HepG2 (cell line): ENCODE measurements around the gene EVPLL. TPM values are rescaled to one million over a fixed set of nuclear protein-coding genes. Genes with fewer than 3 reads are reported as not detected.
A peak's percentile ranks its signal among the peaks of the same experiment; 100 is the strongest.

Source experiments
- CEBPG ChIP-seq: IDR thresholded peaks from 2 replicates; pipeline ENCODE4 v1.6.1; 2016
- HDAC6 ChIP-seq: fragments of 200-600 bp; sonication (generic); IDR thresholded peaks from 2 replicates; pipeline ENCODE4 v1.7.0; 2017; ENCODE audit warnings: mild to moderate bottlenecking, antibody characterized with exemption, low read length, low read depth
- ZNF782 ChIP-seq: sonication (generic); formaldehyde crosslinking; IDR thresholded peaks from 2 replicates; pipeline ENCODE4 v1.4.0; 2020; ENCODE audit warnings: missing genetic modification reagents, mild to moderate bottlenecking, borderline replicate concordance
- ZSCAN12 ChIP-seq: sonication (generic); formaldehyde crosslinking; IDR thresholded peaks from 2 replicates; pipeline ENCODE4 v1.9.0; 2021; ENCODE audit warnings: mild to moderate bottlenecking, missing genetic modification reagents
- ZSCAN21 ChIP-seq: sonication (generic); formaldehyde crosslinking; IDR thresholded peaks from 2 replicates; pipeline ENCODE4 v1.8.0; 2022; ENCODE audit warnings: mild to moderate bottlenecking, missing genetic modification reagents, moderate library complexity, borderline replicate concordance
- polyA plus RNA-seq, 8 experiments: library from polyadenylated mRNA; depleted of rRNA in 3 of 8; stranded (reverse) in 7 of 8; unstranded in 1 of 8; fragments of >200 nt; fragmentation: Illumina TruSeq in 4 of 8; extraction: Trizol in 4 of 8; gene quantifications; 2 replicates each; pipeline versions ENCODE4 v1.2.1 to v1.2.3, GENCODE V29; 2011 to 2016; ENCODE audit warnings: low read depth in 4 of 8, missing spikeins in 1 of 8, mixed read lengths in 1 of 8; ENCODE audit not compliant: insufficient read depth in 1 of 8
- total RNA-seq, 5 experiments: library from RNA; depleted of rRNA; stranded (reverse); fragments of >200 nt; fragmentation: Illumina TruSeq; extraction: Trizol; gene quantifications; 2 replicates each; pipeline ENCODE4 v1.2.3, GENCODE V29; 2016; ENCODE audit warnings: low read depth in 1 of 5
- TF ChIP-seq, protein P1 (sequence below): sonication (generic); formaldehyde crosslinking; IDR thresholded peaks from 2 replicates; pipeline ENCODE4 v1.5.1; 2020; ENCODE audit warnings: mild to moderate bottlenecking, missing genetic modification reagents, moderate library complexity
- TF ChIP-seq, protein P2 (sequence below): sonication (generic); formaldehyde crosslinking; IDR thresholded peaks from 2 replicates; pipeline ENCODE4 v1.5.0; 2020; ENCODE audit warnings: mild to moderate bottlenecking, missing genetic modification reagents, moderate library complexity
- TF ChIP-seq, protein P3 (sequence below): sonication (generic); formaldehyde crosslinking; IDR thresholded peaks from 2 replicates; pipeline ENCODE4 v1.8.1; 2022; ENCODE audit warnings: mild to moderate bottlenecking, missing genetic modification reagents

The EVPLL gene
- total and polyA plus RNA-seq, 2 of the 13 experiments (the other 11 are each of a cell fraction or from before 2014, with no cell fraction given): 0.07 TPM; not detected in 1

DNA sequence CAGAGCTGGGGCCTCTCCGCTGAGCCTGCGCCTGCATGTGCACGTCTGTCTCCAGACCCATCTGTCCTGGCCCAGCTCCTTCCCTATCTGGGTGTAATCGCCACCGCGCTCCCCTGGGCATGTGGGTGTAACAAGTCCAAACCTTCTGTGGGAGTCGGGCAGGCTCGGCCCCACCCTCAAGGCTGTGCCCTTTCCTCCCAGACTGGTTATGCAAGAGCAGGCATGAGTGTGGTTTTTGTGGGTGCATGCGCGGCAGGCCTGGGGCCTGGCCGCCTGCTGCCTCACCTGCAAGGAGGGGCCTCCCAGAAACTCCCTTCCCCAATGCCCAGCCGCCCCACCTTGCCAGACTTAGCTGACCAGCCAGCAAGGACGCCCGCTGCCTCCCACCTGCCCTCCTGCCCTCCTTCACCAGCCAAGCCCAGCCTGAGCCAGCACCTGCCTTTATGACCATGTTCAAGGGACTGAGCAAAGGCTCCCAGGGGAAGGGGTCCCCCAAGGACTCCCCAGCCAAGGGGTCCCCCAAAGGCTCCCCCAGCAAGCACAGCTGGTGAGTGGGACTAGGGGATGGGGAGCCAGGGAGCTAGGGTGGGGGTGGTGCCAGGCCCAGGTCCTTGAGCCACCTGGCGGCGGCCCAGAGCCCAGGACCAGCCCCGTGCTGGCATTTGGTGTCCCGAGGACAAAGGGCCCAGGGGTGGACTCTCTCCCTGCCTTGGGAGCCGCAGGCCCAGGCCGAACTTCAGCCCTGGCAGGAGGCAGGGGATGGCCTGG, at the start of gene EVPLL (continued):
- peak; percentile 69 for TF ChIP-seq CEBPG
- no peak for TF ChIP-seq HDAC6
- TF ChIP-seq ZSCAN12 (CRISPR knock-in tag): no peak
- TF ChIP-seq, protein P1, sequence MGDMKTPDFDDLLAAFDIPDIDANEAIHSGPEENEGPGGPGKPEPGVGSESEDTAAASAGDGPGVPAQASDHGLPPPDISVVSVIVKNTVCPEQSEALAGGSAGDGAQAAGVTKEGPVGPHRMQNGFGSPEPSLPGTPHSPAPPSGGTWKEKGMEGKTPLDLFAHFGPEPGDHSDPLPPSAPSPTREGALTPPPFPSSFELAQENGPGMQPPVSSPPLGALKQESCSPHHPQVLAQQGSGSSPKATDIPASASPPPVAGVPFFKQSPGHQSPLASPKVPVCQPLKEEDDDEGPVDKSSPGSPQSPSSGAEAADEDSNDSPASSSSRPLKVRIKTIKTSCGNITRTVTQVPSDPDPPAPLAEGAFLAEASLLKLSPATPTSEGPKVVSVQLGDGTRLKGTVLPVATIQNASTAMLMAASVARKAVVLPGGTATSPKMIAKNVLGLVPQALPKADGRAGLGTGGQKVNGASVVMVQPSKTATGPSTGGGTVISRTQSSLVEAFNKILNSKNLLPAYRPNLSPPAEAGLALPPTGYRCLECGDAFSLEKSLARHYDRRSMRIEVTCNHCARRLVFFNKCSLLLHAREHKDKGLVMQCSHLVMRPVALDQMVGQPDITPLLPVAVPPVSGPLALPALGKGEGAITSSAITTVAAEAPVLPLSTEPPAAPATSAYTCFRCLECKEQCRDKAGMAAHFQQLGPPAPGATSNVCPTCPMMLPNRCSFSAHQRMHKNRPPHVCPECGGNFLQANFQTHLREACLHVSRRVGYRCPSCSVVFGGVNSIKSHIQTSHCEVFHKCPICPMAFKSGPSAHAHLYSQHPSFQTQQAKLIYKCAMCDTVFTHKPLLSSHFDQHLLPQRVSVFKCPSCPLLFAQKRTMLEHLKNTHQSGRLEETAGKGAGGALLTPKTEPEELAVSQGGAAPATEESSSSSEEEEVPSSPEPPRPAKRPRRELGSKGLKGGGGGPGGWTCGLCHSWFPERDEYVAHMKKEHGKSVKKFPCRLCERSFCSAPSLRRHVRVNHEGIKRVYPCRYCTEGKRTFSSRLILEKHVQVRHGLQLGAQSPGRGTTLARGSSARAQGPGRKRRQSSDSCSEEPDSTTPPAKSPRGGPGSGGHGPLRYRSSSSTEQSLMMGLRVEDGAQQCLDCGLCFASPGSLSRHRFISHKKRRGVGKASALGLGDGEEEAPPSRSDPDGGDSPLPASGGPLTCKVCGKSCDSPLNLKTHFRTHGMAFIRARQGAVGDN (CRISPR knock-in tag): peak; percentile 67
- no peak for TF ChIP-seq ZNF782 (CRISPR knock-in tag)
- TF ChIP-seq, protein P2, sequence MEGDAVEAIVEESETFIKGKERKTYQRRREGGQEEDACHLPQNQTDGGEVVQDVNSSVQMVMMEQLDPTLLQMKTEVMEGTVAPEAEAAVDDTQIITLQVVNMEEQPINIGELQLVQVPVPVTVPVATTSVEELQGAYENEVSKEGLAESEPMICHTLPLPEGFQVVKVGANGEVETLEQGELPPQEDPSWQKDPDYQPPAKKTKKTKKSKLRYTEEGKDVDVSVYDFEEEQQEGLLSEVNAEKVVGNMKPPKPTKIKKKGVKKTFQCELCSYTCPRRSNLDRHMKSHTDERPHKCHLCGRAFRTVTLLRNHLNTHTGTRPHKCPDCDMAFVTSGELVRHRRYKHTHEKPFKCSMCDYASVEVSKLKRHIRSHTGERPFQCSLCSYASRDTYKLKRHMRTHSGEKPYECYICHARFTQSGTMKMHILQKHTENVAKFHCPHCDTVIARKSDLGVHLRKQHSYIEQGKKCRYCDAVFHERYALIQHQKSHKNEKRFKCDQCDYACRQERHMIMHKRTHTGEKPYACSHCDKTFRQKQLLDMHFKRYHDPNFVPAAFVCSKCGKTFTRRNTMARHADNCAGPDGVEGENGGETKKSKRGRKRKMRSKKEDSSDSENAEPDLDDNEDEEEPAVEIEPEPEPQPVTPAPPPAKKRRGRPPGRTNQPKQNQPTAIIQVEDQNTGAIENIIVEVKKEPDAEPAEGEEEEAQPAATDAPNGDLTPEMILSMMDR (CRISPR knock-in tag): peak; percentile 45
- TF ChIP-seq, protein P3, sequence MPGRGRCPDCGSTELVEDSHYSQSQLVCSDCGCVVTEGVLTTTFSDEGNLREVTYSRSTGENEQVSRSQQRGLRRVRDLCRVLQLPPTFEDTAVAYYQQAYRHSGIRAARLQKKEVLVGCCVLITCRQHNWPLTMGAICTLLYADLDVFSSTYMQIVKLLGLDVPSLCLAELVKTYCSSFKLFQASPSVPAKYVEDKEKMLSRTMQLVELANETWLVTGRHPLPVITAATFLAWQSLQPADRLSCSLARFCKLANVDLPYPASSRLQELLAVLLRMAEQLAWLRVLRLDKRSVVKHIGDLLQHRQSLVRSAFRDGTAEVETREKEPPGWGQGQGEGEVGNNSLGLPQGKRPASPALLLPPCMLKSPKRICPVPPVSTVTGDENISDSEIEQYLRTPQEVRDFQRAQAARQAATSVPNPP (CRISPR knock-in tag): no peak
- 0 out of 2 replicates have a peak, but pooled peaks have one; percentile 23 for TF ChIP-seq ZSCAN21 (CRISPR knock-in tag)
- TF ChIP-seq, all 625 proteins: peak for 10
